Neutrophil (primary cell): ENCODE results near the gene PLXND1.

Experiments used
- H3K27ac ChIP-seq: fragments of 200-600 bp; sonication (generic); 2 replicates; pipeline ENCODE4 v1.5.1; 2016; ENCODE audit warnings: mild to moderate bottlenecking, moderate library complexity
- H3K27me3 ChIP-seq: fragments of 200-600 bp; sonication (generic); 2 replicates; pipeline ENCODE4 v1.6.0; 2016; ENCODE audit warnings: mild to moderate bottlenecking
- H3K36me3 ChIP-seq: fragments of 200-600 bp; sonication (generic); 2 replicates; pipeline ENCODE4 v1.5.1; 2017
- H3K4me1 ChIP-seq, 2 experiments: fragments of 200-600 bp in 1 of 2; sonication (generic) in 1 of 2; 1 replicate in 1 of 2; 2 replicates in 1 of 2; pipeline versions ENCODE4 v1.5.1 to v1.6.1; 2013 to 2016; ENCODE audit warnings: low read depth in 1 of 2, low read length in 1 of 2, mild to moderate bottlenecking in 1 of 2, moderate library complexity in 1 of 2; ENCODE audit not compliant: control insufficient read depth in 1 of 2, insufficient read depth in 1 of 2
- H3K4me3 ChIP-seq, 2 experiments: fragments of 200-600 bp in 1 of 2; sonication (generic) in 1 of 2; 1 replicate in 1 of 2; 2 replicates in 1 of 2; pipeline ENCODE4 v1.5.1; 2013 to 2016; ENCODE audit warnings: low read depth in 1 of 2, low read length in 1 of 2, mild to moderate bottlenecking in 1 of 2, moderate library complexity in 1 of 2
- H3K9me3 ChIP-seq: fragments of 200-600 bp; sonication (generic); 2 replicates; pipeline ENCODE4 v1.5.1; 2016
- TF ChIP-seq, protein P1 (sequence below): fragments of 200-600 bp; sonication (generic); IDR thresholded peaks from 2 replicates; pipeline ENCODE4 v1.5.1; 2016; ENCODE audit warnings: antibody characterized with exemption

The PLXND1 gene

DNA sequence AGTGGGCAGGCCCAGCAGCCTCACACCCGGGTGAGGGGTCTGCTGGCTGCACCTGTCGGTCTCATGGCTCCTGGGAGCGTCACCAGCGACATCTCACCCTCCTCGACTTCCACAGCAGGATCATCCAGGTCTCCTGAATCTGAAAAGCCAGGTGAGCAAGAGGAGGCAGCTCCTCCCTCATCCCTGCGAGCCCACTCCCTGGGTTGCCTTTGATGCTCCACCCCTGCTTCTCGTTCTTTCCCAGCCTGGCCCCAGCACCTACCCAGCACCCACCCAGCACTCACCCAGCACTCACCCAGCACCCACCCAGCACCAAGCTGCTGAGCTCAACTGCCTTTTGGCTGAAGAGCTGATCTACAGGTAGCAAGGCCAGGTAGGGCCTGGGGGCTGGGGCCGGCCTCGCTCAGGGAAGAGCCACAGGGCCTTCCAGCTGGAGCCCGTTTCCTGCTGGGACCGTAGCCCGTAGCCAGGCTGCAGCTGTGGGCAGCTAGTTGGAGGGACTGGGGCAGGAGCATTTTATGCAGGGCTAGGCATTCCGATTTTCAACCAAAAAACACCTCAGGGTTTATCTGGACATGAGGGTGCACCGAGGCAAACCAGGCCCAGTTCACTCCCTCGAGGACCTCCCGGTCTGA is 63.2 kb downstream of the PLXND1 start, which contains the start of gene H1-8:
Gene H1-8 (plus strand): TSS at position 20 of the 635 bp plus-strand sequence. CDS start 44 bp downstream, at position 64.
- H3K36me3 ChIP-seq: no peaks in the 10 kb centered on the region
- H3K27ac ChIP-seq: no peak within 1 kb of the TSS
- TF ChIP-seq, protein P1, sequence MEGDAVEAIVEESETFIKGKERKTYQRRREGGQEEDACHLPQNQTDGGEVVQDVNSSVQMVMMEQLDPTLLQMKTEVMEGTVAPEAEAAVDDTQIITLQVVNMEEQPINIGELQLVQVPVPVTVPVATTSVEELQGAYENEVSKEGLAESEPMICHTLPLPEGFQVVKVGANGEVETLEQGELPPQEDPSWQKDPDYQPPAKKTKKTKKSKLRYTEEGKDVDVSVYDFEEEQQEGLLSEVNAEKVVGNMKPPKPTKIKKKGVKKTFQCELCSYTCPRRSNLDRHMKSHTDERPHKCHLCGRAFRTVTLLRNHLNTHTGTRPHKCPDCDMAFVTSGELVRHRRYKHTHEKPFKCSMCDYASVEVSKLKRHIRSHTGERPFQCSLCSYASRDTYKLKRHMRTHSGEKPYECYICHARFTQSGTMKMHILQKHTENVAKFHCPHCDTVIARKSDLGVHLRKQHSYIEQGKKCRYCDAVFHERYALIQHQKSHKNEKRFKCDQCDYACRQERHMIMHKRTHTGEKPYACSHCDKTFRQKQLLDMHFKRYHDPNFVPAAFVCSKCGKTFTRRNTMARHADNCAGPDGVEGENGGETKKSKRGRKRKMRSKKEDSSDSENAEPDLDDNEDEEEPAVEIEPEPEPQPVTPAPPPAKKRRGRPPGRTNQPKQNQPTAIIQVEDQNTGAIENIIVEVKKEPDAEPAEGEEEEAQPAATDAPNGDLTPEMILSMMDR: no peak
- no peaks in the 10 kb centered on the region for H3K4me1 ChIP-seq
- no peak within 1 kb of the TSS for H3K4me3 ChIP-seq
- no peaks in the 10 kb centered on the region for H3K27me3 ChIP-seq
- no peaks in the 10 kb centered on the region for H3K9me3 ChIP-seq

DNA sequence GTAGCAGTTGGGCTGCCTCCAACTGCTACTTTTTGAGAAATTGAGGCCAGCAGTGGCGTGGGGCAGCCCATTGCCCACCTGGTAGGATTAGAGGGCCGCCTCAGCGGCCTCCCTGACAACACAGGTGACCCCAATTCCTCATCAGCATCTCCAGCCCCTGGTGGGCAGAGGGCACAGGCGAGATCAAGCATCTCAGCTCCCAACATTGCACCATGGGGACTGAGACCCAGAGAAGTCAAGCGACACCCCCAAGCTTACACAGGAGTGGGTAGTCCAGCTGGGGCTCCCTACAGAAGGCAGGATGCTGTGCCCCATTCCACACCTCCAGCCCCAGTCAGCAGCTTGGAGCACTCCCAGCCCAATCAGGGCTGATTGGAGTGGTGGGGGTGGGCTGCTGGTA is 63.7 kb downstream of the PLXND1 start:
- Histone ChIP-seq H3K36me3 (no peaks in the 10 kb centered on the region), H3K4me1 (no peaks in the 10 kb centered on the region), H3K4me3 (no peak overlapping the region), H3K9me3 (no peaks in the 10 kb centered on the region), H3K27me3 (no peaks in the 10 kb centered on the region), H3K27ac (no peak overlapping the region)
- TF ChIP-seq, protein P1: no peak

GRCh38 chr3:129540776-129541516 is 65.5 kb downstream of the PLXND1 start:
- TF ChIP-seq, protein P1: no peak
- no peak overlapping the region for H3K27ac ChIP-seq
- H3K9me3 ChIP-seq: no peaks in the 10 kb centered on the region
- H3K27me3 ChIP-seq: no peaks in the 10 kb centered on the region
- no peak overlapping the region for H3K4me3 ChIP-seq
- H3K36me3 ChIP-seq: no peaks in the 10 kb centered on the region
- no peaks in the 10 kb centered on the region for H3K4me1 ChIP-seq

DNA sequence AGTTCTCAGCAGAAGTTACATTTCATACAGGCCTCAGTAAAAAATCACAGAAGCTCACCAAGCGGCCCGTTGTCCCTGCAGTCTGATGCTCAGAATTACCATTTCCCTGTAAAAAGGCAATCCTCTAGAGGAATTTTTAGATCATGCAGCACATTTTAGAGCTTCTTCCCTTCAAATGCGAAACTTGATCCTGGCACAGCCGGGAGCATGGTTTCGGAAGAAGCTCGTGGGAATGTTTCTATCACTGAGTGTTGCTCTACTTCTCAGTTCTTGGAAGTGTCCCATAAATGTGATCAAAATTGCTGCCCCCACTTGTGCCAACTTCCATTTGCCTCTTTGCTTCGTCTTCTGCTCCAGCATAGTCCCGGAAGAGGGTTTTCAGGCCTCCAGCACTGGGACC is 67.3 kb downstream of the PLXND1 start:
- Histone ChIP-seq H3K27ac (no peak overlapping the region), H3K36me3 (no peaks in the 10 kb centered on the region), H3K27me3 (no peaks in the 10 kb centered on the region), H3K4me1 (no peaks in the 10 kb centered on the region), H3K9me3 (no peaks in the 10 kb centered on the region), H3K4me3 (no peak overlapping the region)
- TF ChIP-seq, protein P1: no peak

- no peak overlapping the region for H3K27ac ChIP-seq
- no peaks in the 10 kb centered on the region for H3K9me3 ChIP-seq
- no peak overlapping the region for H3K4me3 ChIP-seq
- no peaks in the 10 kb centered on the region for H3K27me3 ChIP-seq
- no peaks in the 10 kb centered on the region for H3K36me3 ChIP-seq
- TF ChIP-seq, protein P1: no peak
- no peaks in the 10 kb centered on the region for H3K4me1 ChIP-seq
Observed at GRCh38 chr3:129536804-129537203, 69.7 kb downstream of the PLXND1 start.
